PC-9 (cell line): Measurements from ENCODE around the gene CCR9. TPM values are rescaled to one million over a fixed set of nuclear protein-coding genes. Genes with fewer than 3 reads are reported as not detected.

ENCODE experiments used
- BruUV-seq: library from RNA; stranded (reverse); fragments of 400-500 nt; replicated peaks from 2 replicates; lab custom pipeline; 2021; lab: Mats Ljungman, UMichigan
- CTCF ChIA-PET: fragments of 300-600 bp; sonication (Branson Sonifier 250); formaldehyde crosslinking; loops from one replicate; lab custom pipeline; 2022; ENCODE audit warnings: antibody characterized with exemption; lab: Charles Lee
- POLR2A ChIA-PET: fragments of 300-600 bp; sonication (Branson Sonifier 250); formaldehyde crosslinking; loops from one replicate; lab custom pipeline; 2022; ENCODE audit warnings: antibody characterized with exemption; ENCODE audit not compliant: unreplicated experiment; lab: Charles Lee
- DNase-seq, 2 experiments: peaks; one replicate each; pipeline versions ENCODE4 v3.0.0 to v3.0.0-alpha.2; 2015 to 2022; ENCODE audit warnings: mixed read lengths in 1 of 2
- H2AFZ ChIP-seq: fragments of 200-600 bp; sonication (generic); 2 replicates; pipeline ENCODE4 v1.8.1; 2017; ENCODE audit warnings: antibody characterized with exemption
- H3F3A ChIP-seq: fragments of 200-600 bp; sonication (generic); 2 replicates; pipeline ENCODE4 v1.8.1; 2017; ENCODE audit warnings: antibody characterized with exemption, mild to moderate bottlenecking, low read depth; ENCODE audit not compliant: insufficient read depth
- H3K27ac ChIP-seq: fragments of 200-600 bp; sonication (generic); 2 replicates; pipeline ENCODE4 v1.6.1; 2016; ENCODE audit warnings: mixed run types
- H3K27me3 ChIP-seq: fragments of 200-600 bp; sonication (generic); 2 replicates; pipeline ENCODE4 v1.6.1; 2016; ENCODE audit warnings: low read depth, mixed run types; ENCODE audit not compliant: insufficient read depth
- H3K36me3 ChIP-seq: fragments of 200-600 bp; sonication (generic); 2 replicates; pipeline ENCODE4 v1.6.1; 2016; ENCODE audit warnings: low read depth, mixed run types
- H3K4me1 ChIP-seq: fragments of 200-600 bp; sonication (generic); replicated peaks from 2 replicates; pipeline ENCODE4 v1.6.1; 2016; ENCODE audit warnings: mixed run types; ENCODE audit not compliant: insufficient read depth
- H3K4me2 ChIP-seq: fragments of 200-600 bp; sonication (generic); 2 replicates; pipeline ENCODE4 v1.6.1; 2017; ENCODE audit warnings: mixed run types
- H3K4me3 ChIP-seq: fragments of 200-600 bp; sonication (generic); 2 replicates; pipeline ENCODE4 v1.6.1; 2016; ENCODE audit warnings: mixed run types
- H3K79me2 ChIP-seq: fragments of 200-600 bp; sonication (generic); 2 replicates; pipeline ENCODE4 v1.6.1; 2017; ENCODE audit warnings: low read depth, mixed run types
- H3K9me2 ChIP-seq: fragments of 200-600 bp; sonication (generic); 2 replicates; pipeline ENCODE4 v1.8.1; 2017; ENCODE audit warnings: mild to moderate bottlenecking; ENCODE audit not compliant: insufficient read depth
- H3K9me3 ChIP-seq: fragments of 200-600 bp; sonication (generic); 2 replicates; pipeline ENCODE4 v1.8.1; 2016; ENCODE audit warnings: low read depth; ENCODE audit not compliant: insufficient read depth
- H4K20me1 ChIP-seq: fragments of 200-600 bp; sonication (generic); 2 replicates; pipeline ENCODE4 v1.8.1; 2017; ENCODE audit not compliant: insufficient read depth
- EZH2 ChIP-seq: fragments of 200-600 bp; sonication (generic); IDR thresholded peaks from 2 replicates; pipeline ENCODE4 v1.8.0; 2017; ENCODE audit warnings: antibody characterized with exemption, low read depth
- intact Hi-C: fragments of 100-400 bp; cut with micrococcal nuclease; formaldehyde crosslinking; loops from one replicate; pipeline ENCODE4 v1.10.0; 2022; ENCODE audit not compliant: unreplicated experiment
- total RNA-seq: library from RNA; stranded (reverse); gene quantifications from 2 replicates; pipeline ENCODE4 v1.2.3, GENCODE V29; 2021
- TF ChIP-seq, protein P1 (sequence below): fragments of 200-600 bp; sonication (generic); conservative IDR thresholded peaks from 2 replicates; pipeline ENCODE4 v1.6.1; 2017; ENCODE audit warnings: mixed run types, antibody characterized with exemption, mild to moderate bottlenecking, moderate library complexity

Gene CCR9
- total RNA-seq, 1 experiment from 2014 or later = not detected

DNA sequence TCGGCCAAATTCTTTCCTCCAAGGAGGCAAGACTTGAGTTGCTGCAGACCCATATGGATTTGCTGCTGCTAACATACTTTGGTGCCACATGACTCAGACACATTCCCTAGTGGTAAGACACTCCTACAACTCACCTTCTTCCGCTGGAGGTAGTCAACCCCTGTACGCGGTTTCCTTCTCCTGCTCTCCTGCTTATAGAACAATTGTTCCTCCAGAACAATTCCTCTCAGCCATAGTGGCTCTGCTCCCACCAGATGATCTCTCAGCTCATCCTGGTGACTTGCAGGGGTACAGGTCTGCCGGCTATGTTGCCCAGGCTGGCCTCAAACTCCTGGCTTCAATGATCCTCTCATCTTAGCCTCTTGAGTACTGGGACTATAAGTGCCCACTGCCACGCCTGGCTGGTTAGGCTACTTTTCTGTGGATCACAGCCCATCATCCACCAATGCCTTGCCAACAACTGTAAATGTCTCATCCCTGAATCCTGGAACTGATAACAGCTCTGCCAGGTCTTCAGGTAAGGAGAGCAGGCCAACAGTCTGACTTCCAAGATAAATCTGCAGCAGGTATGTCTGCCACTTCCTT is 54.5 kb downstream of the CCR9 start:
- intact Hi-C loops = no loop called here
- CTCF ChIA-PET = no interaction called here
- DNase-seq = peak in 1 of 2 experiments; percentile 45

DNA sequence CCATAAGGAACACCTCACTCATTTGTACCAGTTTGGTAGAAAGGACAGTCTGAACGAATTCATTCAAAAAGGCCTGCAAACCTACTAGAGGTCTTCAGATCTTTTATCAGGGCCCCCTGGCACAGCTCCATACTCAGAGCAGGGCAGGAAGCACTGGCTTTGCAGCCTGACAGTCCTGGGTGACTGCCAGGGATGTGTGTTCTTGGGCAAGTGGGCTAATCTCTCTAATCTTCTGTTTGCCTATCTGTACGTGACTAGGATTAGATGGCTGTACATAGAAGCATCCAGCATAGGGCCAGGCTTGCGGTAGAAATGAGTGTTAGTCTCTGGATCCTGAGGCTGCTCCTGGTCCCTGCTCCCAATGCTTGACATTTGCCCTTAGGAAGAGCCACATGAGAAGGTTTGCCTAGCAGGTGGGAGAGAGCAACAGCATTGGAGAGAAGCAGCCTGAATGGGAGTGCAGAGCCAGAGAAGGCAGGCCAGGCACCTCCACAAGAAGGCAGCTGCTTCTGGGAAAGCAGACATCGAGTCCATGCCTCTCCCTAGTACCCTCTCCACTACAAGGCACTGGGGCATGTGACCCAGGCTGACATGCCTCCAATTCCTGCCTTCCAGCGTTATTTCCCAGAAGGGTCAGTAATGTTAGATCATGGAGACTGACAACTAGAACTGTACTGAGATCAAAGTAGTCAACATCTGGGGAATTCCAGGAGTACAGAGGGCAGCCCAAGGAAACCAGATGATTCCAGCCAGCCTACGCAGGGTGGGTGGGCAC is 55.9 kb downstream of the CCR9 start:
- no TSS peak for BruUV-seq
- no peak for DNase-seq
- no peak for TF ChIP-seq EZH2
- Histone ChIP-seq H3K4me1 (peaks cover 8% of the 10 kb centered on the region; the same call in 1 of the 2 replicates), H3K27me3 (no peaks in the 10 kb centered on the region), H2AFZ (no peak overlapping the region), H3K4me3 (no peak overlapping the region), H3K36me3 (peaks cover 4% of the 10 kb centered on the region; the same call in 1 of the 2 replicates), H3K4me2 (no peak overlapping the region), H3K27ac (no peak overlapping the region), H3K79me2 (no peaks in the 10 kb centered on the region), H3K9me3 (no peaks in the 10 kb centered on the region), H4K20me1 (no peaks in the 10 kb centered on the region), H3K9me2 (no peaks in the 10 kb centered on the region), H3F3A (no peaks in the 10 kb centered on the region; the same call in 1 of the 2 replicates)
- POLR2A ChIA-PET = no interaction called here
- CTCF ChIA-PET = no interaction called here
- intact Hi-C loops = no loop called here

More for the DNA sequence above, 54.5 kb downstream of the CCR9 start:
- POLR2A ChIA-PET = no interaction called here
- H3K4me1 ChIP-seq = peaks cover 8% of the 10 kb centered on the region; the same call in 1 of the 2 replicates
- no peaks in the 10 kb centered on the region for H3K27me3 ChIP-seq
- BruUV-seq = no TSS peak
- no peaks in the 10 kb centered on the region for H3K9me2 ChIP-seq
- no peak overlapping the region for H3K4me3 ChIP-seq
- no peak overlapping the region for H3K4me2 ChIP-seq
- TF ChIP-seq, protein P1, sequence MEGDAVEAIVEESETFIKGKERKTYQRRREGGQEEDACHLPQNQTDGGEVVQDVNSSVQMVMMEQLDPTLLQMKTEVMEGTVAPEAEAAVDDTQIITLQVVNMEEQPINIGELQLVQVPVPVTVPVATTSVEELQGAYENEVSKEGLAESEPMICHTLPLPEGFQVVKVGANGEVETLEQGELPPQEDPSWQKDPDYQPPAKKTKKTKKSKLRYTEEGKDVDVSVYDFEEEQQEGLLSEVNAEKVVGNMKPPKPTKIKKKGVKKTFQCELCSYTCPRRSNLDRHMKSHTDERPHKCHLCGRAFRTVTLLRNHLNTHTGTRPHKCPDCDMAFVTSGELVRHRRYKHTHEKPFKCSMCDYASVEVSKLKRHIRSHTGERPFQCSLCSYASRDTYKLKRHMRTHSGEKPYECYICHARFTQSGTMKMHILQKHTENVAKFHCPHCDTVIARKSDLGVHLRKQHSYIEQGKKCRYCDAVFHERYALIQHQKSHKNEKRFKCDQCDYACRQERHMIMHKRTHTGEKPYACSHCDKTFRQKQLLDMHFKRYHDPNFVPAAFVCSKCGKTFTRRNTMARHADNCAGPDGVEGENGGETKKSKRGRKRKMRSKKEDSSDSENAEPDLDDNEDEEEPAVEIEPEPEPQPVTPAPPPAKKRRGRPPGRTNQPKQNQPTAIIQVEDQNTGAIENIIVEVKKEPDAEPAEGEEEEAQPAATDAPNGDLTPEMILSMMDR = no peak
- no peak for TF ChIP-seq EZH2
- no peak overlapping the region for H3K27ac ChIP-seq
- H2AFZ ChIP-seq = no peak overlapping the region
- no peaks in the 10 kb centered on the region for H4K20me1 ChIP-seq
- H3K79me2 ChIP-seq = no peaks in the 10 kb centered on the region
- H3F3A ChIP-seq = no peaks in the 10 kb centered on the region; the same call in 1 of the 2 replicates
- H3K36me3 ChIP-seq = peaks cover 5% of the 10 kb centered on the region
- no peaks in the 10 kb centered on the region for H3K9me3 ChIP-seq

DNA sequence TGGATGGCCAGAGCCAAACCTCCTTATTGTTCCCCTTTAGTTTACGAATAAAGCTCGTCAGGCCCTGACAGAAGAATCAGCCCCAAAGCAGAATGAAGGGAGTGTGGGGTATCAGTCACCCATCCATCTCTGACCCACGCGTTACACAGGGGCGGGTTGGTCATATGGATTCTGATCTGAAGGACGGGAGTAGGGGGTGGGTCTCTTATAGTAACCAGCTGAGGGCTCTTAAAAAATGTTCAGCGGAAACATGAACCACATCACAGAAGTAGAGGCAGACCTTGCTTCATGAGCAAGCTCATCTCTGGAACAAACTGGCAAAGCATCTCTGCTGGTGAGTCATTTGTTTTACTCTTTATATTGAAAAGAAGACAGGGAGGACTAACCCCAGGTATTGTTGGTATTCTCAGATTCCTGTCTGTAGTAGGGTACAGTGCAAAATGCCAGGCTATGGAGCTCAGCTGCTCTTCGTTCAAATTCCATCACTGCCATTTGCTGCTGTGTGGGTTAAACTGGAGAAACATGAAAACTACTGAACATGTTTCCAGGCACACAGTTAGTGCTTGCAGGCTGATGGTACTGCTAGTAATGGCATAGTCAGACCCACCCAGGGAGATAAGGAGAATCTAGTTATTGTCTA is 57.0 kb downstream of the CCR9 start, which contains the start of gene CXCR6:
Gene CXCR6 (plus strand): TSS at position 258 of the 640 bp plus-strand sequence. CDS start 3,018 bp downstream, outside the sequence.
- no peaks in the 10 kb centered on the region for H3K79me2 ChIP-seq
- H3K9me2 ChIP-seq = no peaks in the 10 kb centered on the region
- H3K4me2 ChIP-seq = no peak within 1 kb of the TSS
- DNase-seq = no peak
- no peak within 1 kb of the TSS for H3K27ac ChIP-seq
- no peaks in the 10 kb centered on the region for H4K20me1 ChIP-seq
- H3K4me3 ChIP-seq = no peak within 1 kb of the TSS
- intact Hi-C loops = no loop called here
- no peaks in the 10 kb centered on the region for H3K27me3 ChIP-seq
- peaks cover 8% of the 10 kb centered on the region; the same call in 1 of the 2 replicates for H3K4me1 ChIP-seq
- no peaks in the 10 kb centered on the region; the same call in 1 of the 2 replicates for H3F3A ChIP-seq
- H3K9me3 ChIP-seq = no peaks in the 10 kb centered on the region
- TF ChIP-seq, protein P1 = no peak
- peaks cover 9% of the 10 kb centered on the region; the same call in 1 of the 2 replicates for H3K36me3 ChIP-seq
- POLR2A ChIA-PET = interaction anchor here (0.7 kb wide), 1 partner anchor 902 kb away, joined by 9 read pairs; no protein-coding TSS in a partner anchor
- H2AFZ ChIP-seq = no peak within 1 kb of the TSS
- BruUV-seq = no TSS peak
- CTCF ChIA-PET = no interaction called here
